Spinal cord (tissue), 10 donors: ENCODE data around the gene SIGLEC12. TPM values are rescaled to one million over a fixed set of nuclear protein-coding genes. Genes with fewer than 3 reads are reported as not detected.
A peak's percentile ranks its signal among the peaks of the same experiment; 100 is the strongest.

Source experiments
- DNase-seq, 6 donors: peaks; one replicate each; pipeline versions ENCODE4 v3.0.0 to v3.0.0-alpha.2; 2013 to 2015; ENCODE audit warnings: low spot score in 6 of 6, low read depth in 4 of 6
- H3K27ac ChIP-seq: one replicate; pipeline ENCODE4 v1.5.1; 2013; ENCODE audit warnings: low read depth, low read length, control low read depth
- H3K27me3 ChIP-seq: one replicate; pipeline ENCODE4 v1.6.1; 2013; ENCODE audit warnings: low read length; ENCODE audit not compliant: control insufficient read depth, insufficient read depth
- H3K36me3 ChIP-seq: one replicate; pipeline ENCODE4 v1.6.1; 2013; ENCODE audit warnings: low read length; ENCODE audit not compliant: control insufficient read depth, insufficient read depth
- H3K4me1 ChIP-seq: one replicate; pipeline ENCODE4 v1.6.1; 2013; ENCODE audit warnings: low read length; ENCODE audit not compliant: control insufficient read depth, insufficient read depth
- H3K4me3 ChIP-seq: one replicate; pipeline ENCODE4 v1.5.1; 2013; ENCODE audit warnings: low read depth, low read length, control low read depth
- H3K9me3 ChIP-seq: one replicate; pipeline ENCODE4 v1.6.1; 2013; ENCODE audit warnings: low read length; ENCODE audit not compliant: control insufficient read depth, insufficient read depth
- WGBS: methylation state at CpG from one replicate; pipeline ENCODE4 v1.1.5; 2013; ENCODE audit warnings: missing lambda C conversion rate; ENCODE audit not compliant: insufficient coverage; 5-methylcytosine and 5-hydroxymethylcytosine counted together
- polyA plus RNA-seq, 2 donors: library from polyadenylated mRNA; unstranded; fragments of 120-200 nt; gene quantifications; one replicate each; pipeline ENCODE4 v1.2.1, GENCODE V29; 2013; ENCODE audit not compliant: insufficient read length in 2 of 2
- total RNA-seq, 2 donors: library from RNA; depleted of rRNA in 1 of 2; stranded (reverse); fragments of 120-200 nt in 1 of 2; fragments of >200 nt in 1 of 2; gene quantifications; one replicate each; pipeline versions ENCODE4 v1.2.3 to v1.2.4, GENCODE V29; 2013 to 2014
- donor health status: healthy.

SIGLEC12 gene
- total and polyA plus RNA-seq, 4 donors, result 0.06 TPM; not detected in 3

- Histone ChIP-seq H3K9me3 (no peaks in the 10 kb centered on the region), H3K4me1 (no peaks in the 10 kb centered on the region), H3K36me3 (no peaks in the 10 kb centered on the region), H3K27ac (no peak overlapping the region), H3K4me3 (no peak overlapping the region), H3K27me3 (peaks cover 5% of the 10 kb centered on the region)
- no peak for DNase-seq
- WGBS, result 83% methylated on average over 6 of the region's 7 CpGs
Observed at GRCh38 chr19:51462276-51462675, 39.3 kb downstream of the SIGLEC12 start.

DNA sequence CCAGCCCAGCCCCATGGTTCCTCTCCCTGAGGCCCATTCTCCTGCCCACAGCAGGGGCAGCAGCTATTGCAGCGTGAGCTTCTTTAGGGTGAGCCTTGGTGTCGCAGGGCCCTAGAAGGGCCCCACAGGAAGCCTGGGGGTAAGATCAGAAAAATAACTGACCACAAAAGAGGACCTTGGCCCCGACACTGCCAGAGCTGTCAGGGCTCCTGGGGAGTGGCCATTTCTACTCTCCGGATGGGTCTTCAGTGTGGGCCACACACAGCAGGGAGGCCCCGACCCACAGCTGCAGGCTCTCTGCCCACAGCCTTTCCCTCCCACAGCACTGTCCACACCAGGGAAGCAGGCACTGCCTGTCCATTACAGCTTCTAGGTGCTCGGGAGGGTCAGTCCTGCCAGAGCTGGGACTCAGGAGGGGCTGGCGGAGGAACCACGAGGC is 39.9 kb downstream of the SIGLEC12 start:
- DNase-seq, result peak in 1 of 6 donors; percentile 3
- WGBS, result 77% methylated on average over 5 of the region's 8 CpGs
- Histone ChIP-seq H3K27me3 (peaks cover 5% of the 10 kb centered on the region), H3K36me3 (no peaks in the 10 kb centered on the region), H3K4me3 (no peak overlapping the region), H3K9me3 (no peaks in the 10 kb centered on the region), H3K4me1 (no peaks in the 10 kb centered on the region), H3K27ac (no peak overlapping the region)

DNA sequence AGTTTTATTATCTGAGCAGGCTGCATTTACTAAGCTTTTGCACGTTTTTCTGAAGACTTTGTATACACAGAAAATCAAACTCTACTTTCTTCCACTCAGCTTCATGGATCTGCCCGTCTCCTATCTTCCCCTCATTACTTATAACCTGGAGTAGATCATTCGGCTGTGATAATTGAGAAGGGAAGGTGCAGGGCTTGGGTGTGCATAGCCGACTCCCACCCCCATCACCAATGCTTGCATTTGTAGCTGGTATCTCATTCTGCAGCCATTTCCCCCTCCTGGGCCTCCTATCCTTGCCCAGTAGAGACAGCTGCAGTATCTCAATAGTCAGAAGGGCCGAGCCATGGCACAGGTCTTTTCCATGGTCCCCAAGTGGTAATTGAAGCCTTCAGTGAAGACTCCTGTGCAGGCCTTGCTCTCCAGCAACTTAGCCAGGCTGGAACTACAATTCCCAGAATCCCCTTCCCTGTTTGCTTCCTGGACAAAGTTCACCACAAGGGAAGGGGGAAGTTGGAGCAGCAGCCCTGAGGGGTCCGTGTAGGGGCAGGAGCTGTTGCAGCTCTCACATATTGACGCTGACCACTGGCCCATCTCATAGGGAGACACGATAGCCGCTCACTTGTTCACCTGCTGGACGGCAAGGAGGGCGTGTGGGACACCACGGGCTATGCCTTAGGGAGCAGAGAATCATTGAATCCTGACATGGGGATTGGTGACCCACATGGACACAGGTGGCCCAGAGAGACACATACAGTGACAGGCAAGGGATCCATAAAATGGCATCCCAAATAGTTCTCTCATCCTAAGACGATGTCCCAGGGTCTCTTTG is 41.2 kb downstream of the SIGLEC12 start:
- H3K27me3 ChIP-seq, result peaks cover 5% of the 10 kb centered on the region
- no peak overlapping the region for H3K27ac ChIP-seq
- 46% methylated on average over 10 of the region's 13 CpGs for WGBS
- peak in 3 of 6 donors; percentile 7 to 91 (median 36) for DNase-seq
- no peak overlapping the region for H3K4me3 ChIP-seq
- H3K36me3 ChIP-seq, result no peaks in the 10 kb centered on the region
- no peaks in the 10 kb centered on the region for H3K9me3 ChIP-seq
- H3K4me1 ChIP-seq, result no peaks in the 10 kb centered on the region

- no peak overlapping the region for H3K4me3 ChIP-seq
- H3K9me3 ChIP-seq, result no peaks in the 10 kb centered on the region
- peaks cover 3% of the 10 kb centered on the region for H3K27me3 ChIP-seq
- 70% methylated on average over 13 of the region's 14 CpGs for WGBS
- no peaks in the 10 kb centered on the region for H3K36me3 ChIP-seq
- DNase-seq, result no peak
- H3K27ac ChIP-seq, result no peak overlapping the region
- no peaks in the 10 kb centered on the region for H3K4me1 ChIP-seq
Observed at GRCh38 chr19:51458899-51459505, 42.6 kb downstream of the SIGLEC12 start.

DNA sequence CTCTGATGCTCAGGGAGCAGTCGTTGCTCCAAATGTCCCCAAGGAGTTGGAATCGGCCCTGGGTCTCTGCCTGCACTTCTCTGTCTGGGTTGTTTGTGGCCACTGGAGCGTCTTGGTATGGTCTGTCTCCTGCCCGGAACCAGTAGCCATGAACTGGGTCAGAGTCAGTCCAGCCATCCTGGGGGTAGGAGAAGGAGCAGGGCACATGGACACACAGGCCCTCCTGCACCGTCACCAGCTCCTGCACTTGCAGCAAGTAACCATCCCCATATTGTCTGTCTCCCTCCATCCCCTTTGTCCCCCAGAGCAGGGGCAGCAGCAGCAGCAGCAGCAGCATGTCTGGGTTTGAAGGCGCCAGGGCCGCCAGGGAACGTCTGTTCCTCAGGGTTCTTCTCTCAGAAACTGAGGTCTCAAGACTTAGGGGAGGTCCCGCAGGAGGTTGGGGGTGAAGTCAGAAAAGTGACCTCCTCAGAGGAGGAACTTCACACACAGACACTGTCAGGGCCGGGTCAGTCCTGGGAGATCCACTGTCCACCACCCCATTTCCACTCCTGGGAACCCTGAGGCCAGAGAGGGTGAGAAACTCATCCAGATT is 43.5 kb downstream of the SIGLEC12 start, which contains the start of gene SIGLEC8:
Gene SIGLEC8, minus strand, starts transcription at position 404 of the 595 bp plus-strand sequence. Its CDS starts 67 bp downstream, at position 337.
- Histone ChIP-seq H3K36me3 (no peaks in the 10 kb centered on the region), H3K4me3 (no peak within 1 kb of the TSS), H3K9me3 (no peaks in the 10 kb centered on the region), H3K4me1 (no peaks in the 10 kb centered on the region), H3K27ac (no peak within 1 kb of the TSS), H3K27me3 (peaks cover 3% of the 10 kb centered on the region)
- no peak for DNase-seq
- 61% methylated on average over 7 of the region's 10 CpGs for WGBS

DNA sequence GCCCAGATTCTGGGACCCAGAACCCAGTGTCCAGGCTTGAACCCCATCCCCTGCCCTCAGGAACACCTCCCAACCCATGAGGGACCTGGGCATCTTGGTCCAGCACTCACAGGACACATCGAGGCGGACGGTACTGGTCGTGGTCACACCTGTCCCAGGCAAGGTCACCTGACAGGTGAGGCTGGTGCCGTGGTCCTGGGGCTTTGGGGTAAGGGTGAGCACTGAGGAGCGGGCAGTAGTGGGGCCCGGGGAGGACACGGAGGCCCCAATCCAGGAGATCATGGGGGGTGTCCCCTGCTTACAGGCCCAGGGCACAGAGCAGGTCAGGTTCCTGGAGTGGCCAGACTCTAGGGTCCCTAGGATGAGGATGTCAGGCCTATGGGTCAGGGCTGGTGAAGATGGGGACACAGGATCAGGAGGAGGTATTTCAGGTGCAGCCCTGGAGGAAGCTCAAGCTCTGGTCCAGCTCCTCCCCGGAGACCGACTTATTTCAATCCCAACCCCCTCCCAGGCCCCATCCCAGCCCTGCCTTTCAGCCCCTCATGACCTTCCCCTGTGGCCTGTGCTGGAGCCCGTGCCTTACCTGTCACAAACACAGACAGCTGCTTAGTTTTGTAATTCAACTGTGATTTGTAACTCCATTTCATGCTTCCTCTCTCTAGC is 44.1 kb downstream of the SIGLEC12 start:
- DNase-seq, result no peak
- Histone ChIP-seq H3K9me3 (no peaks in the 10 kb centered on the region), H3K4me3 (no peak overlapping the region), H3K27me3 (no peaks in the 10 kb centered on the region), H3K4me1 (no peaks in the 10 kb centered on the region), H3K27ac (no peak overlapping the region), H3K36me3 (no peaks in the 10 kb centered on the region)
- 82% methylated on average over 11 of the region's 11 CpGs for WGBS

- Histone ChIP-seq H3K4me3 (no peak overlapping the region), H3K36me3 (no peaks in the 10 kb centered on the region), H3K27me3 (no peaks in the 10 kb centered on the region), H3K4me1 (no peaks in the 10 kb centered on the region), H3K27ac (no peak overlapping the region), H3K9me3 (no peaks in the 10 kb centered on the region)
- WGBS, result 77% methylated on average over 11 of the region's 11 CpGs
- DNase-seq, result no peak
Observed at GRCh38 chr19:51456541-51457290, 44.9 kb downstream of the SIGLEC12 start.

- Histone ChIP-seq H3K36me3 (no peaks in the 10 kb centered on the region), H3K27me3 (no peaks in the 10 kb centered on the region), H3K4me3 (no peak overlapping the region), H3K9me3 (no peaks in the 10 kb centered on the region), H3K4me1 (no peaks in the 10 kb centered on the region), H3K27ac (no peak overlapping the region)
- no peak for DNase-seq
- WGBS, result 100% methylated on average over 1 of the region's 5 CpGs
Observed at GRCh38 chr19:51450730-51451307, 50.8 kb downstream of the SIGLEC12 start.
